OCI-M2 (cell line): ENCODE results near the gene ACTRT1.

Source experiments
- DNase-seq: peaks from one replicate; lab custom pipeline; 2025; ENCODE audit not compliant: unreplicated experiment; lab: John Stamatoyannopoulos, UW

The ACTRT1 gene

DNA sequence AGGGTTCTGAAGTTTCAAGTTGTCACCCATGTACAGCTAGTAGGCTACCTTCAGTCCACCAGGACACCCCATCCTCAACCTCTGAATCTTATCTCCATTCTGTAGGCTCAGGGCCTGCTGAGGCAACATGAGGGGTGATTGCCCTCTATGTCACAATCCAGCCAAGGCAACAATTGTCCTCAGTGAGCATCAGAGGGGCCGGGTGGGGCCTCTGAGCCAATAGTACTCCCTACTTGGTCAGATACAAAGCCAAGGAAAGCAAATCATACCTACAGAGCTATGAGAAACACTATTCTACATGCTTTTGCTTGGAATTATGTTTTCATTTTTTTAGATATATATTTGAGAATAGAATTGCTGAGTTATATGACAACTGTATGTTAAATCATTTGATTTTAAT, at the start of gene ACTRT1:
TSS of gene ACTRT1 (minus strand) at position 101 of the 400 bp plus-strand sequence. CDS start 197 bp downstream, outside the sequence.
- no peak for DNase-seq

DNA sequence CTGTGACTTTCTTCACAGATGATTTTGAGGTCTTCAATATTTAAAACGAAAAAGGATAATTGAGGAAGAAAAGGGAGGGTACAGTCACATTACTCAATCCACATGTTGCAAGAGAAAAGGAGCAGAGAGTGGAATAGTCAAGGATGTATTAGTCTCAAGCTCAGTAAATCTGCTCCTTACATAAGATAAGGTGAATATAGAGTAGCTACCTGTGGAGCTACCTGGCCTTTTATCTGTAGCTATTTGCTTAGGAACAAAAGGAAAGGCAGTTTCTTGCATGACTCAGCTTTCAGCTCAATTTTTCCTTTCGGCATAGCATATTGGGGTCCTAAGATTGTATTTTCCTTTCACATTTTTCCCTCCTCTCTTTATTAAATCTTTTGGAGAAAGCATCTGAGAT, 26.3 kb upstream of the ACTRT1 start:
- DNase-seq = no peak

DNA sequence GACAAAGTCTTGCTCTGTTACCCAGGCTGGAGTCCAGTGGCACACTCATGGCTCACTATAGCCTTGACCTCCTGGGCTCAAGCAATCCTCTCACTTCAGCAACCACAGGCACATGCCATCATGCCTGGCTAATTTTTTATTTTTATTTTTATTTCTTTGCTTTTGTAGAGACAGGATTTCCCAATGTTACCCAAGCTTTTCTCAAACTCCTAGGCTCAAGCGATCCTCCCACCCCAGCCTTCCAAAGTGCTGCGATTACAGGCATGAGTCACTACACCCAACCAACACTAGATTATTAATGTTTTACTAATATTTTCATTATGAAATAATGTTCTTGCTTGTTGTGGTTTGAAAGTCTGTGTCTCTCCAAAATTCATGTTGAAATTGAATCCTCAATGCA, 5.2 kb upstream of the ACTRT1 start:
- no peak for DNase-seq

DNA sequence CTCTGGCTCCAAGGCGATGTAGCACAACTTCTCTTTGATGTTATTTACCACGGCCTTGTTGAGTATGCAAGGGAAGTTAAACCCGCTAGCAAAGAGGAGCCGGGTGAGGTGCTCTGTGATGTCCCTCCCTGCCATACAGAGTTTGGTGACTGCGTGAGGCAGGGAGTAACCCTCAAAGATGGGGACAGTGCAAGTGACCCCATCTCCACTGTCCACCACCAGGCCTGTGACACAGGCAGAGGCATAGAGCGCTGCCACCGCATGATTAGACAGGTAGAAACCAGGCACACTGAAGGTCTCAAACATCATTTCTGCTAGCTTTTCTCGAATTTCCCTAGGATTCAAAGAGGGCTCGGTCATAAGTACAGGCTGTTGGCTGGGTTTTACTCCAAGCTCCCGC, 677 bp downstream of the ACTRT1 start:
- DNase-seq = no peak

GRCh38 chrX:128035318-128035717, 16.9 kb downstream of the ACTRT1 start:
- DNase-seq = no peak

GRCh38 chrX:128021566-128021965, 30.6 kb downstream of the ACTRT1 start:
- DNase-seq = no peak

DNA sequence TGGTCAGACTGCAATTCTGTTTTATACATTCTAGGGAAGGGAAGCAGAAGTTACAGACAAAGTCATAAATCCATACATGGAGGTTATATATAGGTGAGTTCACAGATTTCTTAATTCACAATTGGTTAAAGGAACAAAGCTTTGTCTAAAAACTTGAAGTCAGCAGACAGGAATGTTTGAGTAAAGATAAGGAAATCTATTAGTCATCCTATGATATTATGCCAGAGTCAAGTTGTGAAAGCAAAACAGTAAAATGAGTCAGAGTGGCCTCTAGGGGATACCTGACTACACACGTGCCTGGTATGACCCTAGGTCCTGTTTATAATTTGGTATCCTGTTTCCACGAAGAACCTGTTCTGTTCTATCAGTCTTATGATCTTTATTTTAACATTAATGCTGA, 31.5 kb downstream of the ACTRT1 start:
- no peak for DNase-seq

- no peak for DNase-seq
Measured at GRCh38 chrX:128019218-128019617, 33.0 kb downstream of the ACTRT1 start.

DNA sequence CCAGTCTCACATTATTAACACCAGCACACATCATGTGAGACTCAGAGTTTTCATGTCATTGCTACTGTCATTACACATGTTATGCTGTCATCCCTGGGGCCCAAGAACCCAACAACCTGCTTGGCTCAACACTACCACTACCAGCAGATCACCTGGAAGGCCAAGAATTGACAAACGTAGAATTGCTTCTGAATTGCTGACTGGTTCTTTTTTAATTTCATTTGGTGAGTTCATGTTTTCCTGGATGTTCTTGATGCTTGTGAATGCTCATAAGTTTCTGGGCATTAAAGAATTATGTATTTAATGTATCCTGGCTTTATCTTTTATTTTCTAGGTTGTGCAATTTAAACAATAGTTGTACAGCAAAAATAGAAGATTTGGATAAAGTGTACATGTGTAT, 40.2 kb downstream of the ACTRT1 start:
- DNase-seq = no peak

DNA sequence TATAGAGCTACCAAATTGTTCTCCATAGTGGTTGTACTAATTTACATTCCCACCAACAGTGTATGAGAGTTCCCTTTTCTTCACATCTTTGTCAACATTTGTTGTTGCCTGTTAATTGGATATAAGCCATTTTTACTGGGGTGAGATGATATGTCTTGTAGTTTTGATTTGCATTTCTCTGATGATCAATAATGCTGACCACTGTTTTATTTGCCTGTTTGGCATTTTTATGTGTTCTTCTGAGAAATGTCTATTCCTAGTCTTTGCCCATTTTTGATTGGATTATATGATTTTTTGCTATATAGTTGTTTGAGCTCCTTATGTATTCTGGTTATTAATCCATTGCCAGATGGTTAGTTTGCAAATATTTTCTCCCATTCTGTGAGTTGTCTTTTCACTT, 44.3 kb downstream of the ACTRT1 start:
- no peak for DNase-seq
